Upper lobe of left lung (tissue), 4 donors: Measurements from ENCODE around the gene TIMP4.

Experiments used
- POLR2A ChIP-seq, 4 donors: fragments of 450-650 bp; IDR thresholded peaks; one replicate each; pipeline ENCODE4 v1.5.1; 2016 to 2017; ENCODE audit warnings: antibody characterized with exemption in 4 of 4, mild to moderate bottlenecking in 2 of 4
- POLR2AphosphoS5 ChIP-seq, 2 donors: sonication (generic); formaldehyde crosslinking; IDR thresholded peaks; one replicate each; pipeline ENCODE4 v1.5.1; 2017; ENCODE audit warnings: antibody characterized with exemption in 2 of 2
- TF ChIP-seq, protein P1 (sequence below), 6 experiments: fragments of 450-650 bp in 4 of 6; fragments of 200-600 bp in 2 of 6; sonication (generic) in 2 of 6; IDR thresholded peaks; one replicate each; pipeline ENCODE4 v1.5.1; 2016 to 2019; ENCODE audit warnings: antibody characterized with exemption in 6 of 6

DNA sequence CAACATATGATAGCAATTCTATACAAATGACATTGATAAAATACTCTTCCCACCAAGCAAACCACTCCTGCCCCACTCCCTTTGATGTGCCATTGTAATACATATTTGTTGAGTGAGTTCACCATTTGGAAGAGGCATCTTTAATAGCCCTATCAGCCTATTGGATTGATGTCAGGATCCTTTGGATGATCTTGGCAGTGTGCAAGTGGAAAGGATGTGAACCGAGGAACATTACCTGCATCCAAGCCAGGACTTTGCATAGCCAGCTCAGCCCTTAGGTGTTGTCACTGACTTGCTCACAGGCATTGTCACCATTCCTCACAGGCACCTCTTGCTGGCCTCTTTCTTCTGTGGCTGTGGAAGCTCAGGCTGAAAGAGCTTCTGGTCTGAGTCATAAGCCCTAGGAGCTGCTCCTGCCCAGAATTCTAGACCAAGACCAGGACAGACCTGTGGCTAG, 16.5 kb upstream of the TIMP4 start:
- TF ChIP-seq, protein P1, sequence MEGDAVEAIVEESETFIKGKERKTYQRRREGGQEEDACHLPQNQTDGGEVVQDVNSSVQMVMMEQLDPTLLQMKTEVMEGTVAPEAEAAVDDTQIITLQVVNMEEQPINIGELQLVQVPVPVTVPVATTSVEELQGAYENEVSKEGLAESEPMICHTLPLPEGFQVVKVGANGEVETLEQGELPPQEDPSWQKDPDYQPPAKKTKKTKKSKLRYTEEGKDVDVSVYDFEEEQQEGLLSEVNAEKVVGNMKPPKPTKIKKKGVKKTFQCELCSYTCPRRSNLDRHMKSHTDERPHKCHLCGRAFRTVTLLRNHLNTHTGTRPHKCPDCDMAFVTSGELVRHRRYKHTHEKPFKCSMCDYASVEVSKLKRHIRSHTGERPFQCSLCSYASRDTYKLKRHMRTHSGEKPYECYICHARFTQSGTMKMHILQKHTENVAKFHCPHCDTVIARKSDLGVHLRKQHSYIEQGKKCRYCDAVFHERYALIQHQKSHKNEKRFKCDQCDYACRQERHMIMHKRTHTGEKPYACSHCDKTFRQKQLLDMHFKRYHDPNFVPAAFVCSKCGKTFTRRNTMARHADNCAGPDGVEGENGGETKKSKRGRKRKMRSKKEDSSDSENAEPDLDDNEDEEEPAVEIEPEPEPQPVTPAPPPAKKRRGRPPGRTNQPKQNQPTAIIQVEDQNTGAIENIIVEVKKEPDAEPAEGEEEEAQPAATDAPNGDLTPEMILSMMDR (IDR thresholded peaks at IDR 0.05), result no peak
- TF ChIP-seq POLR2A (IDR thresholded peaks at IDR 0.05), result no peak
- TF ChIP-seq POLR2AphosphoS5 (IDR thresholded peaks at IDR 0.05), result no peak
